ENCODE results near the gene GPR171.

- TF ChIP-seq CTCF (IDR thresholded peaks at IDR 0.05) (no peak), EZH2 (IDR thresholded peaks at IDR 0.05; ENCODE audit: borderline replicate concordance, insufficient read depth, low read depth, low read length, poor library complexity, severe bottlenecking) (no peak)
Observed at GRCh38 chr3:151183265-151183671, 19.7 kb downstream of the GPR171 start.
